Ovary (tissue), 3 donors: ENCODE measurements around the gene HYAL4.

ENCODE experiments used
- CTCF ChIP-seq, 3 donors: fragments of 450-650 bp in 2 of 3; fragments of 200-600 bp in 1 of 3; IDR thresholded peaks; one replicate each; pipeline versions ENCODE4 v1.5.1 to v1.8.0; 2016 to 2022; ENCODE audit warnings: antibody characterized with exemption in 3 of 3, mild to moderate bottlenecking in 1 of 3
- EP300 ChIP-seq: sonication (generic); formaldehyde crosslinking; IDR thresholded peaks from one replicate; pipeline ENCODE4 v1.6.1; 2017; ENCODE audit warnings: antibody characterized with exemption
- POLR2A ChIP-seq: fragments of 450-650 bp; IDR thresholded peaks from one replicate; pipeline ENCODE4 v1.6.1; 2017; ENCODE audit warnings: antibody characterized with exemption, mild to moderate bottlenecking, moderate library complexity
- donor health status: DM: no; HTN: no; CAD: no.

- no peak for TF ChIP-seq CTCF (IDR thresholded peaks at IDR 0.05)
- TF ChIP-seq EP300, result no peak
- no peak for TF ChIP-seq POLR2A
Measured at GRCh38 chr7:123846217-123846891, 1.4 kb downstream of the HYAL4 start.
